ENCODE measurements around the gene HOXA4.

HOXA4 gene

DNA sequence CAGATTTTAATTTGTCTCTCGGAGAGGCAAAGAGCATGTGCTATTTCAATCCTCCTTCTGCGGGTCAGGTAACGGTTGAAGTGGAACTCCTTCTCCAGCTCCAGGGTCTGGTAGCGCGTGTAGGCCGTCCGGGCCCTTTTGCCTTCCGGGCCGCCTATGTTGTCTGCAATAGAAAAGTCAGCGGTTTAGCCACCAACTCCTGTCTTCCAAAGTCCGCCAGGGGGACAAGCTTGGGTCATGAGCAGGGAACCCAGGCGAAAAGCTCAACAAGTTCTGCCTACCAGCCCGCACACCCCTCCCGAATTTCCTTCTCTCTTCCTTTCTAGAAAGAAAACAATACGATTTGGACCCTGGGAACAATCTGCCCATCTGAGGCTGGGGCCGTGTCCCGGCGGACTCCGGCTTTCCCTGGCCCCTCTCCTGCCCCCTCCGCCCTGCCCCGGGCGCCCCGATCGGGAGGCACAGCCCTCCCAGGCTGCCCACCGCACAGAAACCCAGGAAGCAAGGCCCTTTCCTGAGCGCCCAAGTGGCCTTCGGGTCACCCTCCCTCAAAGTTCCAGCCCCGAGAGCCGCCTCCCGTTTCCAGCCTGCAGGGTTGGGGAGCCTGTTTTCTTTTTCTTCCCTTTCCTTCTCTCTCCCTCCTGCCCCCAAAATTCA, 11.5 kb upstream of the HOXA4 start:
- Histone ChIP-seq H3K4me3 (ENCODE audit: insufficient read depth, low read length, poor library complexity, severe bottlenecking) (no peak overlapping the region), H3K79me2 (ENCODE audit: insufficient read depth, low read length) (no peaks in the 10 kb centered on the region), H3K27me3 (ENCODE audit: low read length) (no peaks in the 10 kb centered on the region), H2AFZ (ENCODE audit: low read depth, low read length, severe bottlenecking) (no peak overlapping the region), H3K36me3 (ENCODE audit: low read length) (no peaks in the 10 kb centered on the region), H3K9ac (ENCODE audit: low read length) (no peak overlapping the region), H3F3A (ENCODE audit: insufficient read depth) (no peaks in the 10 kb centered on the region), H3K9me3 (ENCODE audit: insufficient read depth, low read length) (no peaks in the 10 kb centered on the region), H3K4me2 (ENCODE audit: low read depth, low read length, poor library complexity, severe bottlenecking) (no peak overlapping the region), H3K9me2 (replicated peaks; ENCODE audit: insufficient read depth, low read length) (no peaks in the 10 kb centered on the region), H3K27ac (ENCODE audit: low read depth, low read length) (no peak overlapping the region), H4K20me1 (ENCODE audit: low read depth, low read length) (no peaks in the 10 kb centered on the region)
- TF ChIP-seq, protein P1, sequence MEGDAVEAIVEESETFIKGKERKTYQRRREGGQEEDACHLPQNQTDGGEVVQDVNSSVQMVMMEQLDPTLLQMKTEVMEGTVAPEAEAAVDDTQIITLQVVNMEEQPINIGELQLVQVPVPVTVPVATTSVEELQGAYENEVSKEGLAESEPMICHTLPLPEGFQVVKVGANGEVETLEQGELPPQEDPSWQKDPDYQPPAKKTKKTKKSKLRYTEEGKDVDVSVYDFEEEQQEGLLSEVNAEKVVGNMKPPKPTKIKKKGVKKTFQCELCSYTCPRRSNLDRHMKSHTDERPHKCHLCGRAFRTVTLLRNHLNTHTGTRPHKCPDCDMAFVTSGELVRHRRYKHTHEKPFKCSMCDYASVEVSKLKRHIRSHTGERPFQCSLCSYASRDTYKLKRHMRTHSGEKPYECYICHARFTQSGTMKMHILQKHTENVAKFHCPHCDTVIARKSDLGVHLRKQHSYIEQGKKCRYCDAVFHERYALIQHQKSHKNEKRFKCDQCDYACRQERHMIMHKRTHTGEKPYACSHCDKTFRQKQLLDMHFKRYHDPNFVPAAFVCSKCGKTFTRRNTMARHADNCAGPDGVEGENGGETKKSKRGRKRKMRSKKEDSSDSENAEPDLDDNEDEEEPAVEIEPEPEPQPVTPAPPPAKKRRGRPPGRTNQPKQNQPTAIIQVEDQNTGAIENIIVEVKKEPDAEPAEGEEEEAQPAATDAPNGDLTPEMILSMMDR (IDR thresholded peaks at IDR 0.05; ENCODE audit: insufficient read depth, low read length, poor library complexity, severe bottlenecking) = no peak
- no peak for TF ChIP-seq EZH2phosphoT487 (conservative IDR thresholded peaks at IDR 0.05; ENCODE audit: low read length)

DNA sequence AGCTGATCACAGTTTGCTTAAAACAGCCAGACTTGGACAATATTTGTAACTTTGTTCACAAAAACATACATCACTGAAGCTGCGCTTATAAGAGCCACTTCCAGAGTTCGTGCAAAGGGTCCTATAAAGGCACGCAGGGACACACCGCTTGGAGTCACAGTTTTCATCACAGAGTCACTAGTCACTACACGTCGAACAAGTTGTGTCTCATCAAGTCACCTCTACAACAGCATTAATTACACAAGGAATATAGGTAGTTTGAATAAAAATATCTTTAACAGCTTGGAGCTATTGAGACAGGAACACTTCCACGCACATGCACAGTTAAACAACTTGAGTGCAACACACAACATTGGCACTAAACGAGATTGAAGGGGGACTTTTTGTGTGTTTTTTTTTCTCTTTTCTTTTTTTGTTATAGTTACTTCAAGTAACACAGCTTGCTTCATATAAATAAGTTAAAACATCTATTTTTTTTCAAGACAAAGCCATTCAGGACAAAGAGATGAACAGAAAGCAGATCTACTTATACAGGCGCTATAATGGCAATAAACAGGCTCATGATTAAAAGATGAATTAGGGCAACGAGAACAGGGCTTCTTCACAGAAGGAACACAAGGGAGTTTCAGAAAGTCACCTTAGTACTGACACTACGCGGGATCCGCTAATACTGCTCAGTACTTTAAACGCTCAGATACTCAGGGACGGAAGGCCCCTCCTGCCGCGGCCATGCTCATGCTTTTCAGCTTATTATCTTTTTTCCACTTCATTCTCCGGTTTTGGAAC, 10.8 kb upstream of the HOXA4 start:
- H3K4me2 ChIP-seq (ENCODE audit: low read depth, low read length, poor library complexity, severe bottlenecking) = no peak overlapping the region
- no peaks in the 10 kb centered on the region for H3K79me2 ChIP-seq (ENCODE audit: insufficient read depth, low read length)
- H3K9me2 ChIP-seq (replicated peaks; ENCODE audit: insufficient read depth, low read length) = no peaks in the 10 kb centered on the region
- H3F3A ChIP-seq (ENCODE audit: insufficient read depth) = no peaks in the 10 kb centered on the region
- no peak overlapping the region for H3K4me3 ChIP-seq (ENCODE audit: insufficient read depth, low read length, poor library complexity, severe bottlenecking)
- no peaks in the 10 kb centered on the region for H3K27me3 ChIP-seq (ENCODE audit: low read length)
- H2AFZ ChIP-seq (ENCODE audit: low read depth, low read length, severe bottlenecking) = no peak overlapping the region
- H3K9ac ChIP-seq (ENCODE audit: low read length) = no peak overlapping the region
- no peaks in the 10 kb centered on the region for H3K36me3 ChIP-seq (ENCODE audit: low read length)
- TF ChIP-seq EZH2phosphoT487 (conservative IDR thresholded peaks at IDR 0.05; ENCODE audit: low read length) = no peak
- TF ChIP-seq, protein P1 (IDR thresholded peaks at IDR 0.05; ENCODE audit: insufficient read depth, low read length, poor library complexity, severe bottlenecking) = no peak
- H3K9me3 ChIP-seq (ENCODE audit: insufficient read depth, low read length) = no peaks in the 10 kb centered on the region
- H3K27ac ChIP-seq (ENCODE audit: low read depth, low read length) = no peak overlapping the region
- H4K20me1 ChIP-seq (ENCODE audit: low read depth, low read length) = no peaks in the 10 kb centered on the region

DNA sequence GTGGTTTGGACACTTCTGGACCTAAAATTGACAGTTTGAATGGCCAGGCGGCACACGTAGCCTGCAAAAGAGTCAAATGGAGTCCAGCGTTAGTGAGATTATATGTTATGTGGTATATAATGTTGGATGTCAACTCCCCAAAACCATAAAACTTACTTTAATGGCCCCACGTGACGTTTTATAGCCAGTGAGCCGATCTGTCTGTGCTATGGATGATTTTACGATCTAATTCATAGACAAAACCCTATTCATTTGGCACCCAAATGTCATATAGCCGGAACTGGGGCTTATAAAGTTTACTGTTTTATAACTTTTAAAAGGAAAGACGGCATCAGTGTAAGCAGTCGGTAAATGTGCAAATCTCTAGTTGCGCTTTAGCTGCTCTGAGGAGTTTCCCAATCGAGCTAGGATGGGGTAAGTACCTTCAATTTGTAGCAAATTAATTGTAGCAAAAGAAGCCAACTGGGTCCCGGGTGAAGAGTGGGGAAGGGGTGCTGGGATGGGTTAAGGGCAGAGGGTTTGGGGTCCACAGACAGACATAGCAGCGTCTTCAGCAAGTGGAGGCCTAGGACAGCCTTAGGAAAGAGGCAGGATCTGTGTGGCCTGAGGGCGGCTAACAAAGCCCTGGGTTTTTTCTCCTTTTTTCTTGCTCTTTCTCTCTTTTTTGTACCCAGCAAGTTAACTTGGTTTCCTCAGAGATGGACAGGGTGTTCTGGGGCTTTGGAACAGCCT, 9.7 kb upstream of the HOXA4 start:
- Histone ChIP-seq H3K27ac (ENCODE audit: low read depth, low read length) (no peak overlapping the region), H3K36me3 (ENCODE audit: low read length) (no peaks in the 10 kb centered on the region), H2AFZ (ENCODE audit: low read depth, low read length, severe bottlenecking) (no peak overlapping the region), H3K9me3 (ENCODE audit: insufficient read depth, low read length) (no peaks in the 10 kb centered on the region), H3K79me2 (ENCODE audit: insufficient read depth, low read length) (no peaks in the 10 kb centered on the region), H3F3A (ENCODE audit: insufficient read depth) (no peaks in the 10 kb centered on the region), H4K20me1 (ENCODE audit: low read depth, low read length) (no peaks in the 10 kb centered on the region), H3K27me3 (ENCODE audit: low read length) (no peaks in the 10 kb centered on the region), H3K9ac (ENCODE audit: low read length) (no peak overlapping the region), H3K4me3 (ENCODE audit: insufficient read depth, low read length, poor library complexity, severe bottlenecking) (no peak overlapping the region), H3K4me2 (ENCODE audit: low read depth, low read length, poor library complexity, severe bottlenecking) (no peak overlapping the region), H3K9me2 (replicated peaks; ENCODE audit: insufficient read depth, low read length) (no peaks in the 10 kb centered on the region)
- TF ChIP-seq, protein P1 (IDR thresholded peaks at IDR 0.05; ENCODE audit: insufficient read depth, low read length, poor library complexity, severe bottlenecking) = no peak

Data from SU-DHL-6 (cell line).